H1 (cell line): ENCODE results near the gene KIAA0586. TPM values are rescaled to one million over a fixed set of nuclear protein-coding genes. Genes with fewer than 3 reads are reported as not detected.

ENCODE experiments used
- ASH2L ChIP-seq: fragments of 200-600, 300-600 bp; sonication (generic); IDR thresholded peaks from one replicate; pipeline ENCODE4 v1.7.1; 2017; ENCODE audit warnings: low read length
- YY1 ChIP-seq: IDR thresholded peaks from 2 replicates; pipeline ENCODE4 v1.6.1; 2011; ENCODE audit warnings: low read depth, mild to moderate bottlenecking, low read length
- polyA plus RNA-seq, 7 experiments: library from polyadenylated mRNA; depleted of rRNA in 3 of 7; stranded (reverse) in 5 of 7; unstranded in 2 of 7; fragments of >200 nt in 5 of 7; fragments of 200-250 nt in 2 of 7; gene quantifications; 1 replicate in 5 of 7; 2 replicates in 1 of 7; 4 replicates in 1 of 7; pipeline versions ENCODE4 v1.2.1 to v1.2.3, GENCODE V29; 2011 to 2013; ENCODE audit warnings: missing spikeins in 2 of 7, mixed read lengths in 2 of 7
- total RNA-seq: library from RNA; stranded (reverse); fragmentation: NEBNext Ultra II Directional; extraction: Animal tissue kit (Norgen Biotek cat#: 25700); gene quantifications from 2 replicates; pipeline ENCODE4 v1.2.1, GENCODE V29; 2021
- TF ChIP-seq, protein P1 (sequence below), 3 experiments: IDR thresholded peaks; 1 replicate in 2 of 3; 2 replicates in 1 of 3; pipeline versions ENCODE4 v1.5.1 to v1.6.1; 2011; ENCODE audit warnings: low read length in 3 of 3, mild to moderate bottlenecking in 3 of 3, inconsistent platforms in 2 of 3, low read depth in 1 of 3, moderate library complexity in 1 of 3; ENCODE audit not compliant: insufficient read depth in 1 of 3; ENCODE audit errors: control extremely low read depth in 1 of 3

The KIAA0586 gene
- total and polyA plus RNA-seq, 2 of the 8 experiments (the other 6 are each of a cell fraction or from before 2014, with no cell fraction given) = 7.2 to 24.8 TPM

DNA sequence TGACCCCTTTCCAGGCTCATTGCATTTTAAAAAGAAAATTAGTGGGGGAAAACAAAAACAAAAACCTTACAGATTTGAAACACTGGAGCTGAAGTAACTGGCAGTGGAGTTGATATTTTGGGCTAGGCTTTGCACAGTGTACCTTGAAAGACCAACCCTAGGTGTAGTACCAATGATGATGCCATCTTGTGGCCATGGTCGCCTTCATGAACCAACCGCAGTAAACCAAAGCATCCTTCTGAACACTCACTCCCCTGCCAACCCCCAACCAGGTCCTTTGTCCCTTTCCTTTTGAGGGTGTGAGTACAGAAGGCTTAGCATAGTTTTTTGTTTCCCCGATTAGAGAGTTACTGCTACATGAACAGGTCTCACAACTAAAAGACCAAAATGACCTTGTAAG, 25.9 kb upstream of the KIAA0586 start (continued):
- TF ChIP-seq, protein P1, sequence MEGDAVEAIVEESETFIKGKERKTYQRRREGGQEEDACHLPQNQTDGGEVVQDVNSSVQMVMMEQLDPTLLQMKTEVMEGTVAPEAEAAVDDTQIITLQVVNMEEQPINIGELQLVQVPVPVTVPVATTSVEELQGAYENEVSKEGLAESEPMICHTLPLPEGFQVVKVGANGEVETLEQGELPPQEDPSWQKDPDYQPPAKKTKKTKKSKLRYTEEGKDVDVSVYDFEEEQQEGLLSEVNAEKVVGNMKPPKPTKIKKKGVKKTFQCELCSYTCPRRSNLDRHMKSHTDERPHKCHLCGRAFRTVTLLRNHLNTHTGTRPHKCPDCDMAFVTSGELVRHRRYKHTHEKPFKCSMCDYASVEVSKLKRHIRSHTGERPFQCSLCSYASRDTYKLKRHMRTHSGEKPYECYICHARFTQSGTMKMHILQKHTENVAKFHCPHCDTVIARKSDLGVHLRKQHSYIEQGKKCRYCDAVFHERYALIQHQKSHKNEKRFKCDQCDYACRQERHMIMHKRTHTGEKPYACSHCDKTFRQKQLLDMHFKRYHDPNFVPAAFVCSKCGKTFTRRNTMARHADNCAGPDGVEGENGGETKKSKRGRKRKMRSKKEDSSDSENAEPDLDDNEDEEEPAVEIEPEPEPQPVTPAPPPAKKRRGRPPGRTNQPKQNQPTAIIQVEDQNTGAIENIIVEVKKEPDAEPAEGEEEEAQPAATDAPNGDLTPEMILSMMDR (IDR thresholded peaks at IDR 0.05; ENCODE audit: control extremely low read depth in 1 of 3, insufficient read depth in 1 of 3, low read depth in 1 of 3, low read length in 3 of 3) = peak in 1 of 3 experiments; percentile 25; a peak in 1 of 4 replicates
- TF ChIP-seq ASH2L (no peak), YY1 (no peak)
- TF ChIP-seq, all 59 proteins: peak for 2
